Neural cell (in vitro differentiated cells): Measurements from ENCODE around the gene HOXA10. TPM values are rescaled to one million over a fixed set of nuclear protein-coding genes. Genes with fewer than 3 reads are reported as not detected.

ENCODE experiments used
- H2AFZ ChIP-seq: fragments of 200-600, 300-800 bp; sonication (generic), shearing (Covaris generic); 2 replicates; pipeline ENCODE4 v1.6.0; 2014; ENCODE audit warnings: low read depth, mild to moderate bottlenecking, antibody characterized with exemption, low read length, moderate library complexity
- H3F3A ChIP-seq: fragments of 200-600 bp; shearing (Covaris generic); 2 replicates; pipeline ENCODE4 v1.6.1; 2016; ENCODE audit warnings: mild to moderate bottlenecking, moderate library complexity, mixed read lengths, antibody characterized with exemption, low read length; ENCODE audit not compliant: insufficient read depth, poor library complexity, severe bottlenecking
- H3K27ac ChIP-seq: fragments of 200-600, 300-800 bp; sonication (generic), shearing (Covaris generic); 2 replicates; pipeline ENCODE4 v1.5.1; 2014; ENCODE audit warnings: mild to moderate bottlenecking, low read length, moderate library complexity
- H3K27me3 ChIP-seq: fragments of 300-800, 200-600 bp; sonication (generic), shearing (Covaris generic); 2 replicates; pipeline ENCODE4 v1.6.0; 2014; ENCODE audit warnings: mild to moderate bottlenecking, low read depth, low read length, moderate library complexity; ENCODE audit not compliant: insufficient read depth
- H3K36me3 ChIP-seq: fragments of 300-800, 200-600 bp; sonication (generic), shearing (Covaris generic); 2 replicates; pipeline ENCODE4 v1.5.1; 2014; ENCODE audit warnings: mild to moderate bottlenecking, antibody characterized with exemption, low read length, moderate library complexity; ENCODE audit not compliant: insufficient read depth
- H3K4me2 ChIP-seq: fragments of 300-800, 200-600 bp; sonication (generic), shearing (Covaris generic); 2 replicates; pipeline ENCODE4 v1.6.0; 2014; ENCODE audit warnings: mild to moderate bottlenecking, low read length
- H3K4me3 ChIP-seq: fragments of 300-800, 200-600 bp; sonication (generic), shearing (Covaris generic); 2 replicates; pipeline ENCODE4 v1.5.1; 2014; ENCODE audit warnings: mild to moderate bottlenecking, low read length, moderate library complexity
- H3K79me2 ChIP-seq: fragments of 200-600 bp; shearing (Covaris generic); replicated peaks from 2 replicates; pipeline ENCODE4 v1.6.0; 2014; ENCODE audit warnings: mild to moderate bottlenecking, low read length, moderate library complexity; ENCODE audit not compliant: insufficient read depth
- H3K9ac ChIP-seq: fragments of 300-800, 200-600 bp; sonication (generic), shearing (Covaris generic); 2 replicates; pipeline ENCODE4 v1.6.1; 2016; ENCODE audit warnings: mild to moderate bottlenecking, low read length, mixed read lengths
- H3K9me2 ChIP-seq: fragments of 200-600 bp; shearing (Covaris generic); 2 replicates; pipeline ENCODE4 v1.6.1; 2016; ENCODE audit warnings: mild to moderate bottlenecking, low read length, mixed read lengths; ENCODE audit not compliant: insufficient read depth
- H3K9me3 ChIP-seq: fragments of 200-600, 300-800 bp; sonication (generic), shearing (Covaris generic); 2 replicates; pipeline ENCODE4 v1.6.1; 2016; ENCODE audit warnings: mild to moderate bottlenecking, mixed run types, low read length, moderate library complexity, mixed read lengths
- H4K20me1 ChIP-seq: fragments of 200-600 bp; shearing (Covaris generic); 2 replicates; pipeline ENCODE4 v1.6.1; 2016; ENCODE audit warnings: mild to moderate bottlenecking, mixed run types; ENCODE audit not compliant: insufficient read depth
- EP300 ChIP-seq: fragments of 450-650 bp; conservative IDR thresholded peaks from 2 replicates; pipeline ENCODE4 v1.6.1; 2014; ENCODE audit warnings: antibody characterized with exemption, mild to moderate bottlenecking, moderate library complexity; ENCODE audit not compliant: poor library complexity, severe bottlenecking
- EZH2 ChIP-seq: fragments of 200-600, 300-800 bp; shearing (Covaris generic), sonication (generic); IDR thresholded peaks from 2 replicates; pipeline ENCODE4 v1.6.1; 2014; ENCODE audit warnings: antibody characterized with exemption, low read length, borderline replicate concordance, mild to moderate bottlenecking; ENCODE audit not compliant: insufficient read depth, poor library complexity, severe bottlenecking
- MXI1 ChIP-seq: fragments of 450-650 bp; conservative IDR thresholded peaks from 2 replicates; pipeline ENCODE4 v1.6.1; 2014; ENCODE audit warnings: antibody characterized with exemption, mild to moderate bottlenecking; ENCODE audit not compliant: poor library complexity, severe bottlenecking
- POLR2AphosphoS5 ChIP-seq: IDR thresholded peaks from 2 replicates; pipeline ENCODE4 v1.6.1; 2012
- RAD21 ChIP-seq: fragments of 450-650 bp; conservative IDR thresholded peaks from 2 replicates; pipeline ENCODE4 v1.6.1; 2014; ENCODE audit warnings: antibody characterized with exemption, mild to moderate bottlenecking, moderate library complexity
- SMC3 ChIP-seq: fragments of 450-650 bp; conservative IDR thresholded peaks from 2 replicates; pipeline ENCODE4 v1.6.1; 2014; ENCODE audit warnings: antibody characterized with exemption, mild to moderate bottlenecking, moderate library complexity; ENCODE audit not compliant: poor library complexity
- TAF1 ChIP-seq: IDR thresholded peaks from 2 replicates; pipeline ENCODE4 v1.6.1; 2012; ENCODE audit warnings: low read depth
- polyA plus RNA-seq: library from polyadenylated mRNA; depleted of rRNA; stranded (reverse); fragments of >200 nt; gene quantifications from 2 replicates; pipeline ENCODE4 v1.2.3, GENCODE V29; 2014
- TF ChIP-seq, protein P1 (sequence below): fragments of 450-650 bp; IDR thresholded peaks from 2 replicates; pipeline ENCODE4 v1.5.1; 2014; ENCODE audit warnings: antibody characterized with exemption, mild to moderate bottlenecking, moderate library complexity; ENCODE audit not compliant: poor library complexity, severe bottlenecking
- TF ChIP-seq, protein P2 (sequence below): IDR thresholded peaks from 2 replicates; pipeline ENCODE4 v1.6.1; 2012; ENCODE audit warnings: borderline replicate concordance

The HOXA10 gene
- polyA plus RNA-seq, 1 donor from 2014 or later = not detected

DNA sequence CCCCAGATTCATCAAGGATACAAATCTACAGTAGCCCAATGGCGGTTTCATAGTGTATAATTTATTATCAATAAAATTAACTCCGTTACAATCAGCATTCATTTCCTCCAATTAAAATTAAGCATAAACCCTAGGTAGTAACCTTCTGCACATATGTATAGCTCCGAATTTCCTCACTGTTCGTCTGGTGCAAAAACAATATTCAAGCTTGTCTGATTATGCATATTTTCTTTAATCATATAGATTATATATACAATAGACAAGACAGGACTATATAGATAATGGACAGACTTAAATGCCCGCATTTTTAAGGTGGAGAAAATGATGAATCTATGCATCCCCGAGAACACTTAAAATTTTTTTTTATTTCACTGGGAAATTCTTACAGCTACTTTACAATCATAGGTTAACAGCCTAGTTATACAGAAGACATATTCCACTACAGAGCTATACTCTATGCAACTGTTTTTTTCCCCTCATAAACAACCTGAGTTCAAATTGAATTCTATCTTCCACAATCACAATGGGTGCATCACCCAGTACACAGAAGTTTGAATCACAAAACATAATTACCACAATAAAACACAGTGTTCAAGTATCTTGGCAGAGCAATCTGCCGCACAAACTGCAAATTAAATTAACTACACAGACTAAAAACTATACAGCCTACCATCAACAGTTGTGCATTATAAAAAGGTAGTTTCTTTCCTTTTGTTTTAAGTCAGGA, 11.4 kb downstream of the HOXA10 start:
- no peak overlapping the region for H3K4me2 ChIP-seq
- no peak for TF ChIP-seq POLR2AphosphoS5
- TF ChIP-seq RAD21 = no peak
- no peak for TF ChIP-seq TAF1
- H3K9me2 ChIP-seq = no peaks in the 10 kb centered on the region
- H3K36me3 ChIP-seq = no peaks in the 10 kb centered on the region
- H3K27ac ChIP-seq = no peak overlapping the region
- H3F3A ChIP-seq = no peaks in the 10 kb centered on the region
- H3K4me3 ChIP-seq = no peak overlapping the region
- peaks cover 99% of the 10 kb centered on the region for H3K27me3 ChIP-seq
- H3K79me2 ChIP-seq = no peaks in the 10 kb centered on the region
- no peak overlapping the region for H2AFZ ChIP-seq
- peaks cover 30% of the 10 kb centered on the region for H3K9me3 ChIP-seq
- no peaks in the 10 kb centered on the region for H4K20me1 ChIP-seq
- no peak overlapping the region for H3K9ac ChIP-seq

DNA sequence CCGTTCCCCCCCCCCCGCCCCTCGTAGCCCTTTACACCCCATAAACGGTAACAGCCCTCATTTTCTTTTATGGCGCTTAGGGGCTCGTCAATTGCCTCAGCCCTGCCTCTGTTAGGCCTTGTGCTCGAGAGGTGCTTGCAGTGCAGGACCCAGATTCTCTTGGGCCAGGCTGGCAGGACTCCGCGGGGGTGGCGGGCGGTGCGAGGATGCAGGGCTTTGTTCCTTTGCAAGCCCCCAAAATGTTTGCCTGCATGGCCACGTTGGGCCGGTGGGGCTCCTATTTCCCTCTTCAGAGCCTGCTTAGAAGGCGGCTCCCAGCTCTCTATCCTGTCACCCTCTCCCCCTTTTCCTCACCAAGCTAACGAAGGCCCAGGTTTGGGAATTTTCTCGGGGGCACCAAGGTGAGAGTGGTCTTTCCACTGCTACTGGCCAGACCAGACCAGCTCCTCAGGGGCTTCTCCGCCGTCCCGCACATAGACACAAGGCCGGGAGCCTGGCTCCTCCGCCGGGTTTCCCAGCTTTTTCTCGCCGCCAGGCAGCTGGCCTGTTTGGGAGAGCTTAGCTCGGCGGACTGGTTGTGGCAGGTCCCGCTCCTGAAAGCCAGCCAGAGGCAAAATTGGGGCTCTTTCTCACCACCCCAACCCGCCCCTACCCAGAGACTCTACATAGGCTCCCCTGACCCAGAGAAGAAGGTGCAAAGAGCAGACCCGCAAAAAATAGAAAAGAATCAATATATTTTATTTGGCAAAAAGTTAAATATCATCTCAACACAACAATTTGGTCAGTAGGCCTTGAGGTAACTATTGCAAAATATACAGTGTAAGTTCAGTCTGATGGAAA, 12.2 kb downstream of the HOXA10 start:
- no peak overlapping the region for H3K4me2 ChIP-seq

DNA sequence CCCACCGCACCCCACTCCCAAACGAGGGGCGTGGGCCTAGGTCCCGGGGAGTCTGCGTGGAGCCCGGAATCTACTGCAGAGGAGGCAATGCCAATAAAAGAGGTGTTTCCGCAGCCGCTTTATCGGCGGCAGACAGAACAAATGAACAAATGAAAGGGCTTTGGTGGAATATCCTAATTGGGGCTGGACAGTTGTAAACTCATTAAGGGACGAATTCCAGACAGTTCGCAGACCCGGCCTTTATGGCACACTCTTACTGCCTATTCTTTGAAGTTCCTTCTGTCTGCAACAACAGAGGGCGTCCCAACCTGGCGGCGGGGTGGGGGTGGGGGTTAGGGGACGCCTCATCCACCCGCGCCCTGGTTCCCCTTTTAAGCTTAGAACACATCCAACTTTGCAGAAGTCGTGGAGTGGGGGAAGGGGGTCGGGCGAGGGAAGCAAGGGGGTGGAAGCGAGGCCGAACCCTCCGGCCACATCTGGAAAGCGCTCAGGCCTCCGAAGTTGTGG, 12.9 kb downstream of the HOXA10 start:
- Histone ChIP-seq H3K36me3 (no peaks in the 10 kb centered on the region), H3K79me2 (no peaks in the 10 kb centered on the region), H3K9me2 (no peaks in the 10 kb centered on the region), H3K9me3 (peaks cover 33% of the 10 kb centered on the region), H3K9ac (peak overlapping the region; percentile 45), H3F3A (no peaks in the 10 kb centered on the region), H3K4me2 (peak overlapping the region; percentile 76), H3K4me3 (peak overlapping the region; percentile 76), H2AFZ (no peak overlapping the region), H4K20me1 (no peaks in the 10 kb centered on the region), H3K27me3 (peaks cover 99% of the 10 kb centered on the region), H3K27ac (no peak overlapping the region)
- TF ChIP-seq SMC3 (no peak), POLR2AphosphoS5 (no peak), TAF1 (no peak), MXI1 (no peak), RAD21 (no peak), EP300 (no peak), EZH2 (no peak)
- TF ChIP-seq, protein P1, sequence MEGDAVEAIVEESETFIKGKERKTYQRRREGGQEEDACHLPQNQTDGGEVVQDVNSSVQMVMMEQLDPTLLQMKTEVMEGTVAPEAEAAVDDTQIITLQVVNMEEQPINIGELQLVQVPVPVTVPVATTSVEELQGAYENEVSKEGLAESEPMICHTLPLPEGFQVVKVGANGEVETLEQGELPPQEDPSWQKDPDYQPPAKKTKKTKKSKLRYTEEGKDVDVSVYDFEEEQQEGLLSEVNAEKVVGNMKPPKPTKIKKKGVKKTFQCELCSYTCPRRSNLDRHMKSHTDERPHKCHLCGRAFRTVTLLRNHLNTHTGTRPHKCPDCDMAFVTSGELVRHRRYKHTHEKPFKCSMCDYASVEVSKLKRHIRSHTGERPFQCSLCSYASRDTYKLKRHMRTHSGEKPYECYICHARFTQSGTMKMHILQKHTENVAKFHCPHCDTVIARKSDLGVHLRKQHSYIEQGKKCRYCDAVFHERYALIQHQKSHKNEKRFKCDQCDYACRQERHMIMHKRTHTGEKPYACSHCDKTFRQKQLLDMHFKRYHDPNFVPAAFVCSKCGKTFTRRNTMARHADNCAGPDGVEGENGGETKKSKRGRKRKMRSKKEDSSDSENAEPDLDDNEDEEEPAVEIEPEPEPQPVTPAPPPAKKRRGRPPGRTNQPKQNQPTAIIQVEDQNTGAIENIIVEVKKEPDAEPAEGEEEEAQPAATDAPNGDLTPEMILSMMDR = no peak
- TF ChIP-seq, protein P2, sequence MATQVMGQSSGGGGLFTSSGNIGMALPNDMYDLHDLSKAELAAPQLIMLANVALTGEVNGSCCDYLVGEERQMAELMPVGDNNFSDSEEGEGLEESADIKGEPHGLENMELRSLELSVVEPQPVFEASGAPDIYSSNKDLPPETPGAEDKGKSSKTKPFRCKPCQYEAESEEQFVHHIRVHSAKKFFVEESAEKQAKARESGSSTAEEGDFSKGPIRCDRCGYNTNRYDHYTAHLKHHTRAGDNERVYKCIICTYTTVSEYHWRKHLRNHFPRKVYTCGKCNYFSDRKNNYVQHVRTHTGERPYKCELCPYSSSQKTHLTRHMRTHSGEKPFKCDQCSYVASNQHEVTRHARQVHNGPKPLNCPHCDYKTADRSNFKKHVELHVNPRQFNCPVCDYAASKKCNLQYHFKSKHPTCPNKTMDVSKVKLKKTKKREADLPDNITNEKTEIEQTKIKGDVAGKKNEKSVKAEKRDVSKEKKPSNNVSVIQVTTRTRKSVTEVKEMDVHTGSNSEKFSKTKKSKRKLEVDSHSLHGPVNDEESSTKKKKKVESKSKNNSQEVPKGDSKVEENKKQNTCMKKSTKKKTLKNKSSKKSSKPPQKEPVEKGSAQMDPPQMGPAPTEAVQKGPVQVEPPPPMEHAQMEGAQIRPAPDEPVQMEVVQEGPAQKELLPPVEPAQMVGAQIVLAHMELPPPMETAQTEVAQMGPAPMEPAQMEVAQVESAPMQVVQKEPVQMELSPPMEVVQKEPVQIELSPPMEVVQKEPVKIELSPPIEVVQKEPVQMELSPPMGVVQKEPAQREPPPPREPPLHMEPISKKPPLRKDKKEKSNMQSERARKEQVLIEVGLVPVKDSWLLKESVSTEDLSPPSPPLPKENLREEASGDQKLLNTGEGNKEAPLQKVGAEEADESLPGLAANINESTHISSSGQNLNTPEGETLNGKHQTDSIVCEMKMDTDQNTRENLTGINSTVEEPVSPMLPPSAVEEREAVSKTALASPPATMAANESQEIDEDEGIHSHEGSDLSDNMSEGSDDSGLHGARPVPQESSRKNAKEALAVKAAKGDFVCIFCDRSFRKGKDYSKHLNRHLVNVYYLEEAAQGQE = no peak

More for the DNA sequence above, 12.2 kb downstream of the HOXA10 start:
- no peak overlapping the region for H3K27ac ChIP-seq
- no peak overlapping the region for H3K9ac ChIP-seq
- peaks cover 36% of the 10 kb centered on the region for H3K9me3 ChIP-seq
- no peaks in the 10 kb centered on the region for H3K9me2 ChIP-seq
- peaks cover 99% of the 10 kb centered on the region for H3K27me3 ChIP-seq
- no peak overlapping the region for H2AFZ ChIP-seq
- no peaks in the 10 kb centered on the region for H3F3A ChIP-seq
- no peaks in the 10 kb centered on the region for H3K36me3 ChIP-seq
- no peak overlapping the region for H3K4me3 ChIP-seq
- no peaks in the 10 kb centered on the region for H3K79me2 ChIP-seq
- TF ChIP-seq, protein P1 = no peak
- TF ChIP-seq MXI1 = no peak
- no peak for TF ChIP-seq POLR2AphosphoS5
- TF ChIP-seq TAF1 = no peak
- no peak for TF ChIP-seq SMC3
- no peak for TF ChIP-seq EP300
- H4K20me1 ChIP-seq = no peaks in the 10 kb centered on the region
